ENCODE data around the gene E2F4. TPM values are rescaled to one million over a fixed set of nuclear protein-coding genes. Genes with fewer than 3 reads are reported as not detected.

The E2F4 gene
- total and polyA plus RNA-seq, 5 donors, result 33.9 to 42.5 (median 39.7) TPM

GRCh38 chr16:67177743-67178699 lies 13.9 kb upstream of the E2F4 start:
- Histone ChIP-seq H3K4me1 (ENCODE audit: control insufficient read depth, insufficient read depth, low read length) (peaks cover 2% of the 10 kb centered on the region), H3K9me3 (ENCODE audit: control insufficient read depth, low read length) (no peaks in the 10 kb centered on the region), H3K27ac (ENCODE audit: low read length) (no peak overlapping the region), H3K27me3 (ENCODE audit: control insufficient read depth, insufficient read depth) (no peaks in the 10 kb centered on the region), H3K4me3 (ENCODE audit: low read length) (peak overlapping the region; percentile 2)
- intact Hi-C loops (cut with DNase I), result no loop called here
- ATAC-seq, result peak; percentile 37 to 44
- WGBS, result 7% methylated on average over 73 of the region's 73 CpGs
- DNase-seq, result peak; percentile 68 to 88 (median 88)

GRCh38 chr16:67179421-67180080 lies 12.4 kb upstream of the E2F4 start:
- ATAC-seq (no peak), DNase-seq (peak in 2 of 3 donors; percentile 45 to 56)
- WGBS, result 93% methylated on average over 13 of the region's 13 CpGs
- no peaks in the 10 kb centered on the region for H3K27me3 ChIP-seq (ENCODE audit: control insufficient read depth, insufficient read depth)
- H3K9me3 ChIP-seq (ENCODE audit: control insufficient read depth, low read length), result no peaks in the 10 kb centered on the region
- intact Hi-C loops (cut with DNase I), result no loop called here
- H3K27ac ChIP-seq (ENCODE audit: low read length), result no peak overlapping the region
- H3K4me3 ChIP-seq (ENCODE audit: low read length), result no peak overlapping the region
- H3K4me1 ChIP-seq (ENCODE audit: control insufficient read depth, insufficient read depth, low read length), result peaks cover under 1% of the 10 kb centered on the region

GRCh38 chr16:67180166-67180565 lies 11.8 kb upstream of the E2F4 start:
- Histone ChIP-seq H3K27me3 (ENCODE audit: control insufficient read depth, insufficient read depth) (no peaks in the 10 kb centered on the region), H3K4me1 (ENCODE audit: control insufficient read depth, insufficient read depth, low read length) (peaks cover 2% of the 10 kb centered on the region), H3K27ac (ENCODE audit: low read length) (no peak overlapping the region), H3K4me3 (ENCODE audit: low read length) (no peak overlapping the region), H3K9me3 (ENCODE audit: control insufficient read depth, low read length) (no peaks in the 10 kb centered on the region)
- DNase-seq, result peak in 2 of 3 donors; percentile 62 to 70
- 94% methylated on average over 16 of the region's 16 CpGs for whole genome bisulfite sequencing
- ATAC-seq, result no peak
- intact Hi-C loops (cut with DNase I), result no loop called here

- peak; percentile 53 to 74 (median 72) for DNase-seq
- WGBS, result 43% methylated on average over 2 of the region's 2 CpGs
- no peak for ATAC-seq
- H3K27me3 ChIP-seq (ENCODE audit: control insufficient read depth, insufficient read depth), result no peaks in the 10 kb centered on the region
- H3K4me1 ChIP-seq (ENCODE audit: control insufficient read depth, insufficient read depth, low read length), result peaks cover 2% of the 10 kb centered on the region
- no peaks in the 10 kb centered on the region for H3K9me3 ChIP-seq (ENCODE audit: control insufficient read depth, low read length)
- intact Hi-C loops (cut with DNase I), result no loop called here
- no peak overlapping the region for H3K27ac ChIP-seq (ENCODE audit: low read length)
- H3K4me3 ChIP-seq (ENCODE audit: low read length), result no peak overlapping the region
Observed at GRCh38 chr16:67181346-67181745, 10.6 kb upstream of the E2F4 start.

- no peak for ATAC-seq
- peaks cover 2% of the 10 kb centered on the region for H3K4me1 ChIP-seq (ENCODE audit: control insufficient read depth, insufficient read depth, low read length)
- intact Hi-C loops (cut with DNase I), result no loop called here
- no peak overlapping the region for H3K4me3 ChIP-seq (ENCODE audit: low read length)
- H3K27me3 ChIP-seq (ENCODE audit: control insufficient read depth, insufficient read depth), result no peaks in the 10 kb centered on the region
- H3K27ac ChIP-seq (ENCODE audit: low read length), result no peak overlapping the region
- no peak for DNase-seq
- 87% methylated on average over 2 of the region's 2 CpGs for WGBS
- no peaks in the 10 kb centered on the region for H3K9me3 ChIP-seq (ENCODE audit: control insufficient read depth, low read length)
Observed at GRCh38 chr16:67182288-67182687, 9.7 kb upstream of the E2F4 start.

- Histone ChIP-seq H3K9me3 (ENCODE audit: control insufficient read depth, low read length) (no peaks in the 10 kb centered on the region), H3K27ac (ENCODE audit: low read length) (no peak overlapping the region), H3K4me1 (ENCODE audit: control insufficient read depth, insufficient read depth, low read length) (peaks cover 2% of the 10 kb centered on the region), H3K4me3 (ENCODE audit: low read length) (peak overlapping the region; percentile 29), H3K27me3 (ENCODE audit: control insufficient read depth, insufficient read depth) (no peaks in the 10 kb centered on the region)
- no peak for DNase-seq
- intact Hi-C loops (cut with DNase I), result no loop called here
- WGBS, result 6% methylated on average over 11 of the region's 11 CpGs
- no peak for ATAC-seq
Observed at GRCh38 chr16:67183284-67183626, 8.7 kb upstream of the E2F4 start.

GRCh38 chr16:67183627-67184452 lies 8.1 kb upstream of the E2F4 start, which contains the start of gene MATCAP1:
Gene MATCAP1, minus strand, starts transcription at chr16:67183963. Its CDS starts 3,353 bp downstream, at chr16:67180610.
- peak within 1 kb of the TSS; percentile 29 for H3K4me3 ChIP-seq (ENCODE audit: low read length)
- peaks cover 2% of the 10 kb centered on the region for H3K4me1 ChIP-seq (ENCODE audit: control insufficient read depth, insufficient read depth, low read length)
- intact Hi-C loops (cut with DNase I), result no loop called here

GRCh38 chr16:67184453-67184994 lies 7.4 kb upstream of the E2F4 start:
- Histone ChIP-seq H3K27me3 (ENCODE audit: control insufficient read depth, insufficient read depth) (no peaks in the 10 kb centered on the region), H3K4me3 (ENCODE audit: low read length) (peak overlapping the region; percentile 29), H3K4me1 (ENCODE audit: control insufficient read depth, insufficient read depth, low read length) (peaks cover 2% of the 10 kb centered on the region), H3K9me3 (ENCODE audit: control insufficient read depth, low read length) (no peaks in the 10 kb centered on the region), H3K27ac (ENCODE audit: low read length) (peak overlapping the region; percentile 86)
- ATAC-seq (peak; percentile 2 to 9), DNase-seq (peak in 1 of 3 donors; percentile 79)
- intact Hi-C loops (cut with DNase I), result no loop called here
- 11% methylated on average over 59 of the region's 59 CpGs for WGBS

More at GRCh38 chr16:67183627-67184452, 8.1 kb upstream of the E2F4 start, which contains the start of gene MATCAP1:
- WGBS, result under 1% methylated on average over 77 of the region's 77 CpGs
- ATAC-seq, result peak; percentile 95 to 96
- Histone ChIP-seq H3K27me3 (ENCODE audit: control insufficient read depth, insufficient read depth) (no peaks in the 10 kb centered on the region), H3K27ac (ENCODE audit: low read length) (peak within 1 kb of the TSS; percentile 86), H3K9me3 (ENCODE audit: control insufficient read depth, low read length) (no peaks in the 10 kb centered on the region)
- DNase-seq, result peak; percentile 95 to 98 (median 97)

- H3K4me3 ChIP-seq (ENCODE audit: low read length), result no peak overlapping the region
- ATAC-seq (peak; percentile 55 to 56), DNase-seq (peak; percentile 95 to 98 (median 97))
- no peaks in the 10 kb centered on the region for H3K27me3 ChIP-seq (ENCODE audit: control insufficient read depth, insufficient read depth)
- WGBS, result 17% methylated on average over 43 of the region's 43 CpGs
- peaks cover 2% of the 10 kb centered on the region for H3K4me1 ChIP-seq (ENCODE audit: control insufficient read depth, insufficient read depth, low read length)
- intact Hi-C loops (cut with DNase I), result no loop called here
- no peaks in the 10 kb centered on the region for H3K9me3 ChIP-seq (ENCODE audit: control insufficient read depth, low read length)
- no peak overlapping the region for H3K27ac ChIP-seq (ENCODE audit: low read length)
Observed at GRCh38 chr16:67184995-67185650, 6.8 kb upstream of the E2F4 start.

GRCh38 chr16:67185651-67186134 lies 6.3 kb upstream of the E2F4 start:
- intact Hi-C loops (cut with DNase I), result no loop called here
- WGBS, result 8% methylated on average over 12 of the region's 12 CpGs
- Histone ChIP-seq H3K27me3 (ENCODE audit: control insufficient read depth, insufficient read depth) (no peaks in the 10 kb centered on the region), H3K9me3 (ENCODE audit: control insufficient read depth, low read length) (no peaks in the 10 kb centered on the region), H3K4me3 (ENCODE audit: low read length) (no peak overlapping the region), H3K27ac (ENCODE audit: low read length) (no peak overlapping the region), H3K4me1 (ENCODE audit: control insufficient read depth, insufficient read depth, low read length) (peaks cover 2% of the 10 kb centered on the region)
- no peak for DNase-seq
- no peak for ATAC-seq
